K562 (cell line): ENCODE results near the gene MVP. TPM values are rescaled to one million over a fixed set of nuclear protein-coding genes. Genes with fewer than 3 reads are reported as not detected.

ENCODE experiments used
- ATAC-seq: fragments of 200-7000 bp; cut with Tn5 transposase; 3 replicates; pipeline ENCODE4 v1.9.1; 2020; ENCODE audit warnings: moderate library complexity
- BruUV-seq: library from RNA; stranded (reverse); fragments of 400-500 nt; replicated peaks from 2 replicates; lab custom pipeline; 2021; lab: Mats Ljungman, UMichigan
- CTCF ChIA-PET: fragments of 300-600 bp; formaldehyde crosslinking; extraction: SDS; loops from one replicate; lab custom pipeline; 2021; ENCODE audit warnings: low intra/inter-chr PET ratio; lab: Yijun Ruan, JAX
- POLR2A ChIA-PET: fragments of 300-600, 350-650 bp; sonication (Branson Sonifier 250); formaldehyde crosslinking; extraction: SDS; loops from one replicate; lab custom pipeline; 2021; ENCODE audit warnings: antibody characterized with exemption, inconsistent platforms; lab: Yijun Ruan, JAX
- DNase-seq, 4 experiments: peaks; one replicate each; pipeline versions ENCODE4 v3.0.0 to v3.0.0-alpha.2; 2011 to 2018; ENCODE audit warnings: low spot score in 3 of 4, mixed read lengths in 3 of 4; ENCODE audit errors: extremely low read depth in 1 of 4
- FAIRE-seq: peaks from 2 replicates; lab custom pipeline; 2011; peaks lifted over from hg19 to GRCh38; lab: Jason Lieb, UNC
- H2AFZ ChIP-seq: 2 replicates; pipeline ENCODE4 v1.6.0; 2011; ENCODE audit warnings: low read depth, low read length, control low read depth, inconsistent platforms
- H3K27ac ChIP-seq: fragments of 200-600 bp; 3 replicates; pipeline ENCODE4 v1.8.0; 2011; ENCODE audit warnings: low read depth, mild to moderate bottlenecking, control low read depth, inconsistent platforms, low read length, moderate library complexity, mixed read lengths; ENCODE audit errors: extremely low read depth
- H3K27me3 ChIP-seq, 2 experiments: fragments of 300-600 bp in 1 of 2; 2 replicates in 1 of 2; 3 replicates in 1 of 2; pipeline versions ENCODE4 v1.6.0 to v1.8.0; 2011; ENCODE audit warnings: inconsistent platforms in 2 of 2, low read length in 2 of 2, mild to moderate bottlenecking in 1 of 2, mixed read lengths in 1 of 2, moderate library complexity in 1 of 2; ENCODE audit not compliant: control insufficient read depth in 2 of 2, insufficient read depth in 2 of 2
- H3K36me3 ChIP-seq: fragments of 300-600 bp; 3 replicates; pipeline ENCODE4 v1.8.0; 2011; ENCODE audit warnings: mild to moderate bottlenecking, low read length, inconsistent platforms; ENCODE audit not compliant: control insufficient read depth, insufficient read depth
- H3K4me1 ChIP-seq, 2 experiments: fragments of 200-600 bp in 1 of 2; replicated peaks in 1 of 2; 2 replicates in 1 of 2; 3 replicates in 1 of 2; pipeline versions ENCODE4 v1.5.1 to v1.8.0; 2011; ENCODE audit warnings: inconsistent platforms in 2 of 2, low read length in 2 of 2, mild to moderate bottlenecking in 1 of 2, mixed read lengths in 1 of 2, moderate library complexity in 1 of 2; ENCODE audit not compliant: control insufficient read depth in 2 of 2, insufficient read depth in 2 of 2
- H3K4me2 ChIP-seq: 2 replicates; pipeline ENCODE4 v1.6.1; 2011; ENCODE audit warnings: low read length, control low read depth, inconsistent platforms, mixed read lengths; ENCODE audit not compliant: insufficient read depth
- H3K4me3 ChIP-seq: fragments of 200-600 bp; sonication (generic), shearing (Covaris generic); 2 replicates; pipeline ENCODE4 v1.5.1; 2016; ENCODE audit warnings: control low read depth, inconsistent platforms
- H3K79me2 ChIP-seq: fragments of 200-600 bp; 3 replicates; pipeline ENCODE4 v1.8.0; 2011; ENCODE audit warnings: low read length, inconsistent platforms; ENCODE audit not compliant: control insufficient read depth, insufficient read depth
- H3K9ac ChIP-seq, 2 experiments: 2 replicates each; pipeline versions ENCODE4 v1.6.0 to v1.6.1; 2011; ENCODE audit warnings: low read depth in 2 of 2, low read length in 2 of 2, control low read depth in 1 of 2, inconsistent platforms in 1 of 2, mild to moderate bottlenecking in 1 of 2, mixed read lengths in 1 of 2; ENCODE audit not compliant: insufficient read depth in 1 of 2
- H3K9me1 ChIP-seq: one replicate; pipeline ENCODE4 v1.6.0; 2011; ENCODE audit warnings: inconsistent platforms, mild to moderate bottlenecking, low read length, moderate library complexity; ENCODE audit not compliant: control insufficient read depth, insufficient read depth
- H3K9me3 ChIP-seq: replicated peaks from 2 replicates; pipeline ENCODE4 v1.5.1; 2011; ENCODE audit warnings: low read depth, low read length, inconsistent platforms; ENCODE audit not compliant: control insufficient read depth, insufficient read depth
- H4K20me1 ChIP-seq: replicated peaks from 2 replicates; pipeline ENCODE4 v1.6.1; 2011; ENCODE audit warnings: low read length, inconsistent platforms, mixed read lengths; ENCODE audit not compliant: control insufficient read depth, insufficient read depth
- CEBPG ChIP-seq, 3 experiments: fragments of 200-800 bp in 1 of 3; sonication (Bioruptor generic) in 1 of 3; sonication (generic) in 1 of 3; formaldehyde crosslinking in 1 of 3; IDR thresholded peaks in 2 of 3; conservative IDR thresholded peaks in 1 of 3; 2 replicates each; pipeline versions ENCODE4 v1.6.1 to v1.8.0; 2016 to 2022; ENCODE audit warnings: missing compliant biosample characterization in 2 of 3, missing genetic modification characterization in 2 of 3, mild to moderate bottlenecking in 1 of 3, missing genetic modification reagents in 1 of 3
- ERF ChIP-seq: fragments of 450-650 bp; formaldehyde crosslinking; IDR thresholded peaks from 2 replicates; pipeline ENCODE4 v1.4.0; 2020; ENCODE audit warnings: mild to moderate bottlenecking, mixed read lengths
- FIP1L1 ChIP-seq: fragments of 200-400 bp; formaldehyde crosslinking; IDR thresholded peaks from 2 replicates; pipeline ENCODE4 v1.6.1; 2018; ENCODE audit warnings: mild to moderate bottlenecking, low read depth, low read length; ENCODE audit not compliant: poor library complexity, severe bottlenecking
- FOXP1 ChIP-seq: sonication (generic); formaldehyde crosslinking; IDR thresholded peaks from 2 replicates; pipeline ENCODE4 v1.8.0; 2022; ENCODE audit warnings: mild to moderate bottlenecking, missing genetic modification reagents
- GABPB1 ChIP-seq: sonication (generic); formaldehyde crosslinking; IDR thresholded peaks from 2 replicates; pipeline ENCODE4 v1.8.0; 2022; ENCODE audit warnings: mild to moderate bottlenecking, missing genetic modification reagents
- GTF2E2 ChIP-seq: fragments of 200-800 bp; sonication (Bioruptor generic); IDR thresholded peaks from 2 replicates; pipeline ENCODE4 v1.6.1; 2016; ENCODE audit warnings: missing genetic modification characterization, missing compliant biosample characterization
- HNRNPLL ChIP-seq: fragments of 200-400 bp; formaldehyde crosslinking; IDR thresholded peaks from 2 replicates; pipeline ENCODE4 v1.6.1; 2017; ENCODE audit warnings: low read length, low read depth, mild to moderate bottlenecking; ENCODE audit not compliant: poor library complexity, severe bottlenecking
- KAT7 ChIP-seq: sonication (generic); formaldehyde crosslinking; IDR thresholded peaks from 2 replicates; pipeline ENCODE4 v1.8.0; 2022; ENCODE audit warnings: missing genetic modification reagents, mild to moderate bottlenecking, borderline replicate concordance
- NR0B1 ChIP-seq: fragments of 450-650 bp; IDR thresholded peaks from one replicate; pipeline ENCODE4 v1.6.1; 2018; ENCODE audit warnings: mild to moderate bottlenecking, moderate library complexity; ENCODE audit not compliant: partially characterized antibody
- NR3C1 ChIP-seq: sonication (generic); formaldehyde crosslinking; IDR thresholded peaks from 2 replicates; pipeline ENCODE4 v1.8.1; 2022; ENCODE audit warnings: missing genetic modification reagents
- PBX2 ChIP-seq, 2 experiments: IDR thresholded peaks in 1 of 2; conservative IDR thresholded peaks in 1 of 2; 2 replicates each; pipeline ENCODE4 v1.6.1; 2016; ENCODE audit warnings: low read depth in 2 of 2, mild to moderate bottlenecking in 1 of 2, missing compliant biosample characterization in 1 of 2, missing genetic modification characterization in 1 of 2, moderate library complexity in 1 of 2
- PHF20 ChIP-seq: fragments of 450-650 bp; IDR thresholded peaks from 2 replicates; pipeline ENCODE4 v1.6.1; 2018; ENCODE audit not compliant: partially characterized antibody
- ZBTB7A ChIP-seq: IDR thresholded peaks from 2 replicates; pipeline ENCODE4 v1.6.1; 2011; ENCODE audit warnings: low read depth, mild to moderate bottlenecking, low read length, moderate library complexity, borderline replicate concordance; ENCODE audit not compliant: control insufficient read depth
- ZNF146 ChIP-seq: IDR thresholded peaks from one replicate; pipeline ENCODE4 v1.6.1; 2018; ENCODE audit warnings: missing compliant biosample characterization; ENCODE audit not compliant: unreplicated experiment
- ZNF239 ChIP-seq: fragments of 250-450 bp; sonication (Bioruptor Pico); IDR thresholded peaks from 2 replicates; pipeline ENCODE4 v1.4.0; 2020; ENCODE audit warnings: mild to moderate bottlenecking
- WGBS: fragments of 100-300 bp; shearing (Covaris generic); methylation state at CpG from one replicate; pipeline ENCODE4 v1.1.6; 2016; ENCODE audit warnings: low coverage, mixed read lengths; ENCODE audit not compliant: insufficient coverage; ENCODE audit errors: missing lambda C conversion rate; 5-methylcytosine and 5-hydroxymethylcytosine counted together
- in situ Hi-C: fragments of 300-500 bp; cut with MboI; formaldehyde crosslinking; loops from 4 replicates; pipeline ENCODE4 v1.15.0; 2018; ENCODE audit warnings: inconsistent platforms, mixed read lengths
- intact Hi-C: fragments of 100-400 bp; cut with micrococcal nuclease; formaldehyde crosslinking; loops from 2 replicates; pipeline ENCODE4 v1.14.2; 2022
- polyA plus RNA-seq, 8 experiments: library from polyadenylated mRNA; depleted of rRNA in 4 of 8; stranded (reverse) in 5 of 8; unstranded in 3 of 8; fragments of >200 nt; fragmentation: Nextera tagmentation in 2 of 8; fragmentation: Illumina TruSeq in 1 of 8; extraction: Ambion mirVana in 2 of 8; extraction: Trizol in 1 of 8; gene quantifications; 2 replicates each; pipeline versions ENCODE4 v1.2.1 to v1.2.3, GENCODE V29; 2011 to 2014; ENCODE audit warnings: inconsistent platforms in 1 of 8, missing spikeins in 1 of 8
- total RNA-seq, 7 experiments: library from RNA; depleted of rRNA in 6 of 7; stranded (reverse); fragments of >200 nt in 6 of 7; fragmentation: Illumina TruSeq in 2 of 7; extraction: Trizol in 2 of 7; gene quantifications; 2 replicates each; pipeline versions ENCODE4 v1.2.1 to v1.2.3, GENCODE V29; 2011 to 2021; ENCODE audit warnings: low replicate concordance in 1 of 7

The MVP gene
- total and polyA plus RNA-seq, 9 of the 15 experiments (the other 6 are each of a cell fraction or from before 2014, with no cell fraction given): 0.39 to 1.9 (median 0.76) TPM; not detected in 2

- no peaks in the 10 kb centered on the region for H3K9me1 ChIP-seq
- in situ Hi-C loops (no loop called here), intact Hi-C loops (no loop called here)
- no peak overlapping the region for H2AFZ ChIP-seq
- H3K4me1 ChIP-seq: peaks cover 42 to 80% of the 10 kb centered on the region in 2 experiments
- peaks cover 44% of the 10 kb centered on the region for H3K79me2 ChIP-seq
- BruUV-seq: no TSS peak
- H3K4me2 ChIP-seq: peak overlapping the region; percentile 91
- WGBS: 36% methylated on average over 23 of the region's 31 CpGs
- H3K27ac ChIP-seq: peak overlapping the region; percentile 88
- no peaks in the 10 kb centered on the region for H3K9me3 ChIP-seq
- ChIA-PET POLR2A (interaction anchor here (0.7 to 1.2 kb wide), 3 partner anchors 10 to 49 kb away, joined by 3 read pairs; no protein-coding TSS in a partner anchor), CTCF (no interaction called here)
- no peak for ATAC-seq
- peaks cover 42% of the 10 kb centered on the region for H3K36me3 ChIP-seq
- H3K4me3 ChIP-seq: peak overlapping the region; percentile 60
- peak in 1 of 4 experiments; percentile 27 for DNase-seq
- H4K20me1 ChIP-seq: peaks cover 23% of the 10 kb centered on the region; the same call in 1 of the 2 replicates
- no peaks in the 10 kb centered on the region for H3K27me3 ChIP-seq
- peak overlapping the region; percentile 84 to 100 for H3K9ac ChIP-seq
- no peak for FAIRE-seq
- no peak for TF ChIP-seq FIP1L1
- peak; percentile 40; the same call in 1 of the 2 replicates for TF ChIP-seq KAT7 (CRISPR knock-in tag)
- TF ChIP-seq FOXP1 (CRISPR knock-in tag): 0 out of 2 replicates have a peak, but pooled peaks have one; percentile 30
- TF ChIP-seq NR3C1 (CRISPR knock-in tag): 0 out of 2 replicates have a peak, but pooled peaks have one; percentile 27
- TF ChIP-seq HNRNPLL: no peak
- no peak for TF ChIP-seq PBX2 (CRISPR knock-in tag; IDR thresholded peaks at IDR 0.05; ENCODE audit: low read depth)
- TF ChIP-seq PBX2 (tag; conservative IDR thresholded peaks at IDR 0.05; ENCODE audit: low read depth): no peak
- no peak for TF ChIP-seq NR0B1
- TF ChIP-seq ERF: no peak
- TF ChIP-seq ZNF239 (CRISPR knock-in tag): no peak
- 0 out of 2 replicates have a peak, but pooled peaks have one; percentile 33 for TF ChIP-seq GABPB1 (CRISPR knock-in tag)
- TF ChIP-seq ZNF146 (CRISPR knock-in tag): no peak
- peak; percentile 59; the same call in 1 of the 2 replicates for TF ChIP-seq ZBTB7A
- no peak for TF ChIP-seq CEBPG (CRISPR knock-in tag; IDR thresholded peaks at IDR 0.05)
- TF ChIP-seq CEBPG (tag; conservative IDR thresholded peaks at IDR 0.05 in 1 of 2, IDR thresholded peaks at IDR 0.05 in 1 of 2): no peak
- TF ChIP-seq GTF2E2: no peak
- no peak for TF ChIP-seq PHF20
Observed at GRCh38 chr16:29809031-29809747, 11.1 kb upstream of the MVP start.
